Sigmoid colon (tissue), 7 donors: ENCODE measurements around the gene RGS7. TPM values are rescaled to one million over a fixed set of nuclear protein-coding genes. Genes with fewer than 3 reads are reported as not detected.

Experiments used
- DNase-seq: peaks from one replicate; pipeline ENCODE4 v3.0.0-alpha.2; 2019
- H3K27ac ChIP-seq, 4 donors: fragments of 200-600 bp; sonication (generic); one replicate each; pipeline ENCODE4 v1.5.1; 2016 to 2019; ENCODE audit warnings: mild to moderate bottlenecking in 1 of 4
- H3K27me3 ChIP-seq, 3 donors: fragments of 200-600 bp; sonication (generic); one replicate each; pipeline ENCODE4 v1.5.1; 2019; ENCODE audit warnings: mild to moderate bottlenecking in 1 of 3
- H3K36me3 ChIP-seq, 4 donors: fragments of 200-600 bp; sonication (generic); one replicate each; pipeline ENCODE4 v1.5.1; 2016 to 2019
- H3K4me1 ChIP-seq, 4 donors: fragments of 200-600 bp; sonication (generic); one replicate each; pipeline ENCODE4 v1.5.1; 2017 to 2019
- H3K4me3 ChIP-seq, 4 donors: fragments of 200-600 bp; sonication (generic); one replicate each; pipeline ENCODE4 v1.5.1; 2017 to 2019; ENCODE audit warnings: mild to moderate bottlenecking in 2 of 4, moderate library complexity in 1 of 4
- H3K9me3 ChIP-seq, 4 donors: fragments of 200-600 bp in 3 of 4; sonication (generic) in 3 of 4; one replicate each; pipeline versions ENCODE4 v1.5.1 to v1.6.1; 2013 to 2019
- EP300 ChIP-seq, 4 donors: sonication (generic); formaldehyde crosslinking; IDR thresholded peaks; one replicate each; pipeline ENCODE4 v1.6.1; 2017; ENCODE audit warnings: antibody characterized with exemption in 4 of 4
- POLR2A ChIP-seq, 2 donors: fragments of 450-650 bp; IDR thresholded peaks; one replicate each; pipeline ENCODE4 v1.6.1; 2016; ENCODE audit warnings: antibody characterized with exemption in 2 of 2, mild to moderate bottlenecking in 2 of 2, moderate library complexity in 2 of 2
- POLR2AphosphoS5 ChIP-seq, 4 donors: sonication (generic); formaldehyde crosslinking; IDR thresholded peaks; one replicate each; pipeline ENCODE4 v1.6.1; 2017; ENCODE audit warnings: antibody characterized with exemption in 4 of 4
- WGBS, 2 donors: extraction: QIAGEN DNeasy Blood & Tissue Kit; methylation state at CpG; one replicate each; pipeline ENCODE4 v1.1.7; 2013; 5-methylcytosine and 5-hydroxymethylcytosine counted together
- intact Hi-C: fragments of 100-400 bp; cut with DNase I; formaldehyde crosslinking; loops from one replicate; pipeline ENCODE4 v1.15.1; 2023
- polyA plus RNA-seq, 3 donors: library from polyadenylated mRNA; stranded (reverse); fragments of 200-250 nt; gene quantifications; one replicate each; pipeline ENCODE4 v1.2.3, GENCODE V29; 2013
- total RNA-seq, 4 donors: library from RNA; depleted of rRNA; stranded (reverse); fragments of >200 nt; gene quantifications; one replicate each; pipeline ENCODE4 v1.1.0, GENCODE V29; 2016
- TF ChIP-seq, protein P1 (sequence below), 4 experiments: fragments of 450-650 bp in 3 of 4; fragments of 200-600 bp in 1 of 4; IDR thresholded peaks; one replicate each; pipeline ENCODE4 v1.5.1; 2016 to 2019; ENCODE audit warnings: antibody characterized with exemption in 4 of 4, mild to moderate bottlenecking in 3 of 4, moderate library complexity in 2 of 4
- donor health status: healthy with polysubstance abuse.
- donor health status: Bipolar disorder and iron deficiency.
- donor health status: healthy.

The RGS7 gene
- total and polyA plus RNA-seq, 7 donors, result 0.10 to 1.8 (median 0.33) TPM; not detected in 4

DNA sequence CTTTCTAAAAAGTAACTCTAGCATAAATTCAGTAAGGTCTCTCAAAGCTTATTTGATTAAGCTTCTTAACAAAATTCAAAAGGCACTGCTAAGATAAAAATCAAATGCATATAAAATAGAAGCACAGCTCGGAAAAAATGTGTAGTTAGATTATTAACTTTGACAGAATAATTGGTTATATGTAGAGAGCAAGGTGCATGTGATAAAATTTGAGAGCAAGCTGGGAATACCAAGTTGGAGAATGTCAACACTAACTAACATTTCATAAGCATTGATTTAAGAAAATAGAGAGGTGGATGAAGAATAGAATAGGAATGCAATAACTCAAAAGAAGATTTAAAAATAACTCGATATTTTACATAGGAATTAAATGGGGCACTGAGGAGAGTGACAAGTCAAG, 540.5 kb downstream of the RGS7 start:
- Histone ChIP-seq H3K27ac (no peak overlapping the region), H3K9me3 (no peaks in the 10 kb centered on the region), H3K36me3 (no peaks in the 10 kb centered on the region), H3K4me1 (no peaks in the 10 kb centered on the region), H3K27me3 (no peaks in the 10 kb centered on the region), H3K4me3 (no peak overlapping the region)
- TF ChIP-seq, protein P1, sequence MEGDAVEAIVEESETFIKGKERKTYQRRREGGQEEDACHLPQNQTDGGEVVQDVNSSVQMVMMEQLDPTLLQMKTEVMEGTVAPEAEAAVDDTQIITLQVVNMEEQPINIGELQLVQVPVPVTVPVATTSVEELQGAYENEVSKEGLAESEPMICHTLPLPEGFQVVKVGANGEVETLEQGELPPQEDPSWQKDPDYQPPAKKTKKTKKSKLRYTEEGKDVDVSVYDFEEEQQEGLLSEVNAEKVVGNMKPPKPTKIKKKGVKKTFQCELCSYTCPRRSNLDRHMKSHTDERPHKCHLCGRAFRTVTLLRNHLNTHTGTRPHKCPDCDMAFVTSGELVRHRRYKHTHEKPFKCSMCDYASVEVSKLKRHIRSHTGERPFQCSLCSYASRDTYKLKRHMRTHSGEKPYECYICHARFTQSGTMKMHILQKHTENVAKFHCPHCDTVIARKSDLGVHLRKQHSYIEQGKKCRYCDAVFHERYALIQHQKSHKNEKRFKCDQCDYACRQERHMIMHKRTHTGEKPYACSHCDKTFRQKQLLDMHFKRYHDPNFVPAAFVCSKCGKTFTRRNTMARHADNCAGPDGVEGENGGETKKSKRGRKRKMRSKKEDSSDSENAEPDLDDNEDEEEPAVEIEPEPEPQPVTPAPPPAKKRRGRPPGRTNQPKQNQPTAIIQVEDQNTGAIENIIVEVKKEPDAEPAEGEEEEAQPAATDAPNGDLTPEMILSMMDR (IDR thresholded peaks at IDR 0.05), result no peak
- 81 to 84% methylated on average over 2 of the region's 2 CpGs for WGBS, 2 donors
- no peak for DNase-seq
- intact Hi-C loops, result no loop called here

DNA sequence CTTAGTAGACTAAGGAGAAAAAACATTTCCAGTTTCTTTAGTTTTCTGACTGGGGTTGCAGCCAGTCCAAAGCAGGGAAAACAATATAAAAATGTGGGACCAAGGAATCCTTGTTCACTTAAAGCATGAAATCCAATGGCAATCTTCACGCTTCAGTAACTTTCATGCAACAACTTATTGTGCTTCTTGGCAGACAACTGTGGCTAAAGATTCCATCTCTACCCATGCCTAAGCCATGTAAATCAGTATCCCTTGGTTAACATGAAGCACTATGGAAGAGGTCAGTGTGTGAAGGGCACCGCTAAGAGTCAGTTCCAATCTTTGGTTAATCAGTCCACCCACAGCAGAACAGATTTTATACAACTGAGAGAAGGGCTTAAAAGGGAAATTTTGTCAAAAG, 543.3 kb downstream of the RGS7 start:
- no peaks in the 10 kb centered on the region for H3K9me3 ChIP-seq
- H3K27ac ChIP-seq, result no peak overlapping the region
- H3K4me3 ChIP-seq, result no peak overlapping the region
- intact Hi-C loops, result no loop called here
- no peak for DNase-seq
- no peaks in the 10 kb centered on the region for H3K36me3 ChIP-seq
- no peaks in the 10 kb centered on the region for H3K27me3 ChIP-seq
- TF ChIP-seq EP300 (IDR thresholded peaks at IDR 0.05), result no peak
- TF ChIP-seq, protein P1 (IDR thresholded peaks at IDR 0.05), result no peak
- H3K4me1 ChIP-seq, result no peaks in the 10 kb centered on the region
- 90 to 96% methylated on average over 2 of the region's 2 CpGs for WGBS, 2 donors

DNA sequence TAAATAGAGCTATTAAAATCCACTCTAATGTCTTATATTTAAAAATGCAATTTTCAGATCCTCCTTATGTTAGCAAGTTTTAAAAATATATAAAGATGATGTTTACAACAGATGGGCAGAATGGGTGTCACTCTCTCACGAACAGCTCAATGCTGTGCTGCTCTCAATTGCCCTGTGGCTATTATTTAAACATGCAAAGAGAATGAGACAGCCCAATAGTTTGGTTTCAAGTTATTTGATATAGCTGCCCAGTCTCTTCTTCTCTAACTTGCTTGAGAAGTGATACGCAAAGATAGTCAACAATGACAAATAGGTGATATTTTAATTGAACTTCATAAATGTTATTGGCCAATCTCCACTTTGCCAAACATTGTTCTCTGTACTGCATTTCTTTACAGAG, 545.7 kb downstream of the RGS7 start:
- intact Hi-C loops, result no loop called here
- TF ChIP-seq POLR2A (IDR thresholded peaks at IDR 0.05) (no peak), POLR2AphosphoS5 (IDR thresholded peaks at IDR 0.05) (no peak), EP300 (IDR thresholded peaks at IDR 0.05) (no peak)
- no peak overlapping the region for H3K27ac ChIP-seq
- H3K9me3 ChIP-seq, result no peaks in the 10 kb centered on the region
- no peak overlapping the region for H3K4me3 ChIP-seq
- 85 to 86% methylated on average over 2 of the region's 2 CpGs for WGBS, 2 donors
- no peaks in the 10 kb centered on the region for H3K27me3 ChIP-seq
- no peaks in the 10 kb centered on the region for H3K4me1 ChIP-seq
- no peaks in the 10 kb centered on the region for H3K36me3 ChIP-seq
- DNase-seq, result no peak

DNA sequence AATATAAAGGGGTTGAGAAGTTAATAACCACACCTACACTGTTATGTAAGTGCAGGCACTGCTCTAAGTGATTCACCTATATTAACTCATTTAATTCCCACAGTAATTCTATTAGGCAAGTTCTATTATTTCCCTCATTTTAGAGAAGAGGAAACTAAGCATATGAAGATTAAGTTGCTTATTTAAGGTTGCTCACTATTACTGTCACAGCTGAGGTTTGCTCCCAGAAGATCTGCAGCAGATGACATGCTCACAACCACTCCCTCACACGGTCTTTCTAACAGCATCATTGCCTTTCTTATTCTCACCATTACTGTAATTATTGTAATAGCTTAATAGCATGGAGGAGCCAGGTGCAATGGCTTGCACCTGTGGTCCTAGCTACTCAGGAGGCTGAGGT, 548.6 kb downstream of the RGS7 start:
- Histone ChIP-seq H3K36me3 (no peaks in the 10 kb centered on the region), H3K9me3 (no peaks in the 10 kb centered on the region), H3K27ac (no peak overlapping the region), H3K4me3 (no peak overlapping the region), H3K27me3 (no peaks in the 10 kb centered on the region), H3K4me1 (no peaks in the 10 kb centered on the region)
- TF ChIP-seq POLR2AphosphoS5 (IDR thresholded peaks at IDR 0.05), result no peak
- TF ChIP-seq, protein P1 (IDR thresholded peaks at IDR 0.05), result no peak
- no peak for TF ChIP-seq POLR2A (IDR thresholded peaks at IDR 0.05)
- no peak for TF ChIP-seq EP300 (IDR thresholded peaks at IDR 0.05)
- WGBS, 2 donors, result 47 to 69% methylated on average over 1 of the region's 1 CpG
- intact Hi-C loops, result no loop called here
- DNase-seq, result no peak

DNA sequence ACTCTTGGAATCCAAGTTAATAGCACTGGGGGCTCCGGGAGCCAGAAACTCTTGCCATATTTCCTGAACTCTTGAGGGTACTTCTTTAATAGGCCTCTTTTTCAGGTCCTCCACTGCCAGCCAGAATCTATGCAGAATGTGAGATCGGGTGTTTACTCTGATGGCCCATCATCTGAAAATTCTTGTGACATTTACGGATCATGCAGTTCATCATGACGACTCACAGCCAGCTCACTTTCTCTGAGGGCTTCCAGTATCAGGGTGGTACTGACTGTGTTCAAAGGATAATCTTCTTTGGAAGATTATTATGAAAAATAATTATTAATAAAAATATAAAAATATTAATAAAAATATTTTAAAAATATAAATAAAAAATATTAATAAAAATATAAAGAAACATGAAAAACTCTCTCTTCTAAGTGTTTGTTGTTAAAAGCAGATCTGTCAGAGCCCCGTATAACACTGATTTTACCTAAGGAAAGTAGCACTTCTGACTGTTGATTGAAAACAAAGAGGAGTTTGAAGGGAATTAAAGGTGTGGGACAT, 550.7 kb downstream of the RGS7 start:
- intact Hi-C loops, result no loop called here
- H3K9me3 ChIP-seq, result no peaks in the 10 kb centered on the region
- no peak for DNase-seq
- H3K4me1 ChIP-seq, result no peaks in the 10 kb centered on the region
- WGBS, 2 donors, result 85 to 90% methylated on average over 5 of the region's 5 CpGs
- no peak for TF ChIP-seq POLR2AphosphoS5 (IDR thresholded peaks at IDR 0.05)
- TF ChIP-seq, protein P1 (IDR thresholded peaks at IDR 0.05), result no peak
- no peaks in the 10 kb centered on the region for H3K27me3 ChIP-seq
- H3K36me3 ChIP-seq, result no peaks in the 10 kb centered on the region
- no peak overlapping the region for H3K4me3 ChIP-seq
- H3K27ac ChIP-seq, result no peak overlapping the region
